NCI-H2227 (cell line): ENCODE results near the gene MARCHF9.

Source experiments
- DNase-seq: peaks from one replicate; lab custom pipeline; 2025; ENCODE audit not compliant: unreplicated experiment; lab: John Stamatoyannopoulos, UW

The MARCHF9 gene

DNA sequence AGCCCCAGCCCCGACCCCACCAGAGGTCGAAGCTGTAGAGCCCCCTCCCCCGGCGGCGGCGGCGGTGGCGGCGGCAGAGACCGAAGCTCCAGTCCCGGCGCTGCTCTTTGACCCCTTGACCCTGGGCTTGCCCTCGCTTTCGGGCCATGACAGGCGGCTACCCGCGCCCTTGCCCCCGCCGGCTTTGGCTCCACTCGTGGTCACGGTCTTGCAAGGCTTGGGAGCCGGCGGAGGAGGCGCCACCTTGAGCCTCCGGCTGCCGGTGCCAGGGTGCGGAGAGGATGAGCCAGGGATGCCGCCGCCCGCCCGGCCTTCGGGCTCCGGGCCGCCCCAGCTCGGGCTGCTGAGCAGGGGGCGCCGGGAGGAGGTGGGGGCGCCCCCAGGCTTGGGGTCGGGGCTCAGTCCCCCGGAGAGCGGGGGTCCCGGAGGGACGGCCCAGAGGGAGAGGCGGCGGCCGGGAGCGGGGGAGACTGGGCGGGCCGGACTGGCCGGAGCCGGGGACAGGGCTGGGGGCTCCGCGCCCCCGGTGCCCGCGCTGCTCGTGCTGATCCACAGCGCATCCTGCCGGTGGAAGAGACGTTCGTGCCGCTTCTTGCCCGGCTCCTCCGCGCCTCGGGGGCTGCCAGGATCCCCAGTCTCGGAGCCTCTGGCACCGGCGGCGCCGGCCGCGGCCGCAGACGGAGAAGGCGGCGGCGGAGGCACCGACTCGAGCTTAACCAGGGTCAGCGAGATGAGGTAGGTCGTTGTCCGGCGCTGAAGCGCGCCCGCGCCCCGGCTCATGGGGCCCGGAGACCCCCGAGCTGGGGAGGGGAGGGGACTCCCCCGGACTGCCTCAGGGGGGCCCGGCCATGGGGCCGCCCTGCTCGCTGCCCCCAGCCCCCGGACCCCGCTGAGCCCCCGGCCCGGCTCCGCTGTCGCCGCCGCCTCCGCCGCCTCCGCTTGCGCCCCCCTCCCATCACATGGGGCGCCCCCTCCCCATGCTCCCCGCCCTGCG is 17.1 kb upstream of the MARCHF9 start:
- DNase-seq: peak; percentile 54

DNA sequence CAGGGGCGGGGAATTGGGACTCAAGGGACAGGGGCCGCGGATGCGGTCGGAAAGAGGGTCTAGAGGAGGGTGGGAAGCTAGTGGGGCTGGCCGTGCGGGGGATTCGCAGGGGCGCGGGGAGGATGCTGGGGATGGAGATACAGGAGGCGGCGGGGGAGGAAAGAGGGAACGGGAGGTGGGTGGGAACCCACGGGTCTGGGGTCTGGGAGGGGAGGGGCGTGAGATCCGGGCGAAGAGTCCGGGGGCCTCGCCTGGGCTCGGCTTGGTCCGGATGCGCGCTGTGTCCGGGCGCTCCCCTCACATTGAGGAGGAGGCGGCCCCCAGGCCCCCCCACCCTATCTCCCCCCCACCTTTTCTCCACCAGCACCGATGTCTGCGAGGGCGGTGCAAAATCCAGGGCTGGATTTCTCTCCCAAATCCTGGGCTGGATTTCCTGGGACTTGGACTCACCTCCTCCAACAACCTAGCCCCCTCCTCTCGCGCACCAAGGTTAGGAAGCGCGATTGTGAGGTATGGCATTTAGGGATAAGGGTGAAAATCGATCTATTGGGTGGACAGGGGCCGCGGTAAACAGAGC is 16.2 kb upstream of the MARCHF9 start, which contains the start of gene AGAP2:
TSS of gene AGAP2 (minus strand) at position 82 of the 577 bp plus-strand sequence. CDS start 496 bp downstream, outside the sequence.
- DNase-seq: peak; percentile 86

DNA sequence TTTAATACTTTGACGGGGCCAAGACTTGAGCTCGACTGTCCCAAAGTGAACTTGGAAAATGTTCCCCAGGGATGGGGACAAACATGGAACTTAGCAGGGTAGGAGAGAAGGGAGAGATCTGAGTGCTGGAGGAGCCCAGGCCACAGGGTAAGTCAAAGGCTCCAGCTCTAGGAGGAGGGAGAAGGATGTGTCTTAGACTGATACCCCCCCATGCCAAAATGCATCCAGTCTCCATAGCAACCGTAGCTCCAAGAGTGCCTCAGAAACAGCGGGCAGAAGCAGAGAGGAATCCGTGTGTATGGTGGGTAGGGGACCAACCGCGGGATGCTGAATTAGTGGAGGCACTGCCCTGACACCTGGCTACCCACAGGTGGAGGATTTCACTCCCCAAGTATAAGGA is 15.5 kb upstream of the MARCHF9 start:
- DNase-seq: peak; percentile 30

DNA sequence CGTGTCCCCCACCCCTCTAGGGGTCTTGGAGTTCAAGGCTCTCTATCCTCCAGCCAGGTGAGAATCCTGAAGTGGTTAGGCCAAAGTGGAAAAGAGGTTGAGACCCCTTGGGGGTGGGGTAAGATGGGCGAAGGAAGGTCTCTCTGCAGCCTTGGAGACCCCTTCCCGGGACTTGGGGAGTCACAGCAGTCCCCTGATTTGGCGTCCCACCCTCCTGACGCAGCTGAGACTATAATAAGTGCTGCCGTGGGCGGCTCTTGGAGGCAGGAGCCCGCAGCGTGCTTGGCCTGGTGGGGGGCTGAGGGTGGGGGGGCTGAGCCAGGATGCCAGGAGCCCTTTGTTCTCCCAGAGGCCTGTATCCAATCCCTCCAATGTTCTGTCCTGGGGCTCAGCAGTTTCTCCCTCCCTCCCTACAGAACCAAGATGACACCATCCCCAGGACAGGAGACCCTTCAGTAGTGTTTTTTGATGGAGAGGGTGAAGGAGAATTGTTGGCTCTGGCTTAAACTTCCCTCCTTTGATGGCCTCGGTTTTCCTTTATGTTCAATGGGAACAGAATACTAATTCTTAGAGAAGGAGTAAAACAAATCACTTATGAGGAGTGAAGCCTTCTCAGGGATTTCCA is 14.9 kb upstream of the MARCHF9 start:
- no peak for DNase-seq

DNA sequence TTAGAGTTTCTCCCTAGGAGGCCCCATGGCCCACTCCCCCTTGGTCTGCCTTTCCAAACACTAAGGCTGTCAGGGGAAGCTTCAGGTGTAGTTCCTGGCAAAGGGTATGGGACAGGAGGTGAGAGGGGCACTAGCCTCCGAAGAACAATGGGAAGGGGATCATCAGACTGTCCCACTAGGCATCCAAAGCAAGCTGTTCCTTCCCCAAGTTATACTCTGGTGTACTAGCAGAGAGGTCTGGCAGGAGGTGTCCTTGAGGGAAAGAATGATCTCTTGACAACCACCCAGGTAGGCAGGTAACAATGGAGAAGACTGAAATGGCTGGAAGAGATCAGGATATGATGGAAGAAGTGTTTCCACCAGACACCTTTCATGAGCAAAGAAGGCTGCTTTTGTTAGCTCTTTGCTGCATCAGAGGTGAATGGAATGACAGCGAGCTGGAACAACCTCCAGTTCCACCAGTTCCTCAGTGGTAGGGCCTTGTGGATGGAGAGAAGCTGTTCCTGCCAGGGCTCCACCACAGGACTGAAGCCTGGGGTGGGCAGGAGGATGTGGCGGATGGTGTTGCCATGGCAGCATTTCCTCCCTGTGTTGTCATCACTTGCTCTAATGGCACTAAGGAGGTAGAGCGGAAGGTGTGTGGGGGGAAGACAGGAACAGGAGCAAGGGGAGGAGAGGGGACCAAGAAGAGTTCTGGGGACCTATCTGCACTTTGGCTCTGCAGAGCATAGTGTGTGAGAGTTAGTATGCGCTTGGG is 14.1 kb upstream of the MARCHF9 start:
- peak; percentile 53 for DNase-seq

DNA sequence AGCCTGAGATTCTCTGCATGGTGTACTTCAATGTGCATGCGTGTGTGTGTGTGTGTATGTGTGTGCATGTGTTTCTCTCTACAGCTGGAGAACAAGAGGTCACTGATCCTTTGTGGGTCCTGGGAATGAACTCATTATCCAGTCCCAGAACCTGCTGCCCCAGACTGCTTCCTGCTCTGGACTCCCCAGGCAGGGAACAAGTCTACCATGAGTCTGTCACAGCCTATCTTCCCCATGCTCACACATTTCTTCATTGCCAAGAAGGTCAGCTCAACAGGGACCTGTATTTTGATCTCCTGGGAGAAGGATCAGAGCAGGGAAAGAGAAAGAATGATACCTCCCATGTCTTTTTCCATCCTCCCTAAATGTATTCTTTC is 13.5 kb upstream of the MARCHF9 start:
- DNase-seq: peak; percentile 53

DNA sequence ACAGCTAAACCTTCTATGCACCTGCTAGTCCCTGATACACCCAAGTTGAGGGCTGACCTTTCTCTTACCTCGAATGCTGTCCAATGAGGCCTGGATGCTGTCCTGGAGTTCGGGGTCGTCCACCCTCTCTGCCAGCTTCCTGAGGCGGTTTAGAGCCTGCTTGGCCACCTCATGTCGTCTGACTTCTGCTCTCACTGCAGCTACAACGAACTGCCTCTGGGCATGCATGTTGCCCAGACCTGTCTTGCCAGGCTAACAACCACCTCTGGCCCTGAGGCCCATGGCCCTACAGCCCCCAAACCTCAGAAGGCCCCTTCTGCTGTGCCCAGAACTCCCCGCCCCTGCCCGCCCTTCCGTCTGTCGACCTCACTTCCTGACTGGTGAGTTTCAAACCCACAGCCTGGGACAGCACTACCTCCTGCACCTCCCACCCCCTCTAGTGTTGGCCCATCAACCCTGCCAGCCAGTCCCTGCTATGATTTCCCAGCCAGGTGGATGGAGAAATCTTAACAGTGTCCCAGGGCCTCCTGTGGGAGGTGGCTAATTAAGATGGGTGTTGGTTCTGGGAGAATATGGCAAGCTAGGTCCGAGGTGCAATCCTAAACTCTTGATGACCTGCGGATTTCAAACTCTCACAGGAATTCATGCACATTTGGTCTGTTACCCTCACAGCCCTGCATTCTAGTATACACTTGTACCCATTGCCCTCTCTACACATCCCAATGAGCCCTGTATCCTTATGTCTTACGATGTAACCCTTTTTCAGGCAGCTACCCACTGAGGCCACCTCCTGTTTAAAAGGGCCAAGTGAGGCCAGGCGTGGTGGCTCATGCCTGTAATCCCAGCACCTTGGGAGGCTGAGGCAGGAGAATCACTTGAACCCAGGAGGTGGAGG is 12.8 kb upstream of the MARCHF9 start:
- DNase-seq: no peak

DNA sequence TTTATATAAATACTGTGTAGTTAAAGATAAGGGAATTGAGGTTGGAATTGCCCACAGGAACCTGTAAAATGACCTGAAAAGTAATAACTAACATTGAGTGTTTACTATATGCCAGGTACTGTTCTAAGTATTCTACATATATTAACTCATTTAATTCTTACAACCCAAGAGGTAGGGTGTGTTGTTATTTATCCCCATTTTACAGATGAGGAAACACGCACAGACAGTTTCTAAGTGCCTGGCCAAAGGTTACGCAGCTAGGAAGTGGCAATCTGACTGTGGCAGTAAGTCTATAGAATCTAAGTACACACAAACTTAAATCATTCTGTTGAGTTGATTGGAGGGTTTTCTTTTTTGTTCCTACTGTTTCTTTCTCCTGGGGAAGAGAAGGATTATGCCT is 11.1 kb upstream of the MARCHF9 start:
- no peak for DNase-seq

DNA sequence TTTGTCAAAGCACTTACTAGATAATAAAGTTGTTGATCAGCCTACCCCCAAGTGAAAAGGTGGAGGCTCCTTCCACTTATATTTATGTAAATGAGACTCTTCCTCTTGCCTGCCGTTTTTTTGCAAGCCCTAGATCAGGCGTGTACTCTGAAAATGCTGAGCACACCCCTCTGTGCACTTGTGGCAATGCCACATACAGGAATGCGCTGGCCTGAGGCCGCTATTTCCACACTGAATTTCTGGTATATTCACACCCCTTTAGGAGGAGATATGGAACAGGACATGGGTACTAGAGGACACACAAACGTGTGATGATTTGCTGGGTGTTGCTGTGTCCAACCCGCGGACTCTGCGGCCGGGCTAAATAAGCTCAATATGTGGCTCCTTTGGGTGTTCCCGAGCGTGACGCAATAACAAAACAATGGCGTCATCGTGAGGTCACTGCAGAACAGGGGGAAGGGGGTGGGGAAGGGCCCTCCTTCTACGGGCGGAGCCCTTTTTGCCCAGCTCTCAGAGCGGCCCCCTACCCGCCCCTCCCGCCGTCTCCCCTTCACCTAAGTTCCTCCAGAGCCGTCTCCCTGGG is 10.6 kb upstream of the MARCHF9 start:
- DNase-seq: peak; percentile 91

DNA sequence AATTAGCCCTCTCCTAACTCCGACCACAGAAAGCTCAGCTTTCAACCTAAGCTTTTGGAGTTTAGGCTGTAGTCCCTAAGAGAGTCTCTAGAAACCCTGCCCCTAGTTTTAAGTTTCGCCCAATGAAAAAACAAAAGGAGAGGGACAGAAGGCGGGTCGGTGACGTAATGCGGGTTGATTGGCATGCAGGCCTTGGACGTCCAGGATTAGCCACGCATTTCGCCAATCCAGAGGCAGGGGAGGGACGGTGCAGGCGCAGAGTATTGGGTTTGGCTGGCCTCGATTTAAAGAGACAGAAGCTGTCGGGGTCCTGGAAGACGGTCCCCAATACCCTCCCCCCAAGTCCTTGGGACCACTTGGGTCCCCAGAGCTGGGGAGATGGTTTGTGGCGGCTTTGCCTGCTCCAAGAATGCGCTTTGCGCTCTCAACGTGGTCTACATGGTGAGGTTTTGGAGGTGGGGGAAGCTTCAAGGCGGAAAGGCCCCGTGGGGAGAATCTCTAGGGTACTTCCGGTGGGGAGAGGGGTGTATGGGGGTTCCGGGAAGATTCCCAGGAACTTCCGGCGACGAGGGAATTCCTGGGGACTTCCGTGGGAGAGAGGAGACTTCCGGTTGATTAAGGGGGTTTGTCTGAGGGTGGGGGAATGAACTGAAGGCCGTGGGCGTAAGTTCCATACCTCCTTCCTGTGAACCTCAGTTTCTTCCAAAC is 10.0 kb upstream of the MARCHF9 start, which contains the start of gene TSPAN31:
TSS of gene TSPAN31 (plus strand) at position 263 of the 708 bp plus-strand sequence. CDS start at position 379, 116 bp downstream.
- DNase-seq: peak; percentile 95

DNA sequence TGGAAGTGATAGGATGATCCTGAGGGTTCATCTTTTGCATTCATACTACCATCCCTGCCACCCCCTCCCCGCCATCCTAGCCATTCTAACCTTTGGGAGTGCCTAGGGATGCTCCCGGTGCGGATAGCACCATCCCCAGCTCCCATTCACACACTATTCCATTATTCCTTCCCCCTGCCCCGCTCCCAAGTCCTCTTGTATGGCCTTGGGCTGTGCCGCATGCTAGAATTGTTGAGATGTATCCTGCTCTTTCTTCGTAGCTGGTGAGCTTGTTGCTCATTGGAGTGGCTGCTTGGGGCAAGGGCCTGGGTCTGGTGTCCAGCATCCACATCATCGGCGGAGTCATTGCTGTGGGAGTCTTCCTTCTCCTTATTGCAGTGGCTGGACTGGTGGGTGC is 9.4 kb upstream of the MARCHF9 start:
- no peak for DNase-seq

DNA sequence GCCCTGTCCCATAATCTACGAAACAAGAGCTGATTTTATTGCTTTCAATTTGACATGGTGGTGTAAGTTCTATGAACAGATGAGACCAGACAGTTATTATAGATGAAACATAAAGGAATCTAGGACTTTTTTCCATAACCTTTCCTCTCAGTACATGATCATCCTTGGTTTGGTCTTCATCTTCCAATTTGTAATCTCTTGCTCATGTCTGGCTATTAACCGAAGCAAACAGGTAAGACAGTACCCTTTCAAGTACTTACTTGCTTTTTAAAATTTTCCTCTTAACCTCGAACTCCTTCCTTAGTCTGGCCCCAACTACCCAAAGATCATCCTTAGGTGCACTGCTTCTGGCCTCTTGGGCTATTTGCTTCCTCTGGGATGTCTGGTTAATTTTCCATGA is 8.9 kb upstream of the MARCHF9 start:
- no peak for DNase-seq

DNA sequence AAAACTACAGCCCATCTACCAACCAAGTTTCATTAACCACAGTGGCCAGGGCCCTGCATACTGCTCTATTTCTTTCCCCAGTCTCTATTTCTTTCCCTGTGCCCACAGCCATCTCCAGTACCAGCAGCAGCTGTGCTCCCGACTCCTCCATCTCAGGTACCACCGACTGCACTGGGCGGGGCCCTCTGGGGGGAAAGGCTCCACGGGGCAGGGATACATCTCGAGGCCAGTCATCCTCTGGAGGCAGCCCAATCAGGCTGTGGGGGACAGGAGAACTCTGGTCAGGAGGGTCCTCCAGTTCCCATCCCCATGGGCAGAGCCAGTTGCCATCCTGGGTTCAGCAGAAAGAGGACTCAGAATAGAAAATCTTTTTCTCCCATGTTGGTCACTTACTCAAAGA is 5.8 kb upstream of the MARCHF9 start:
- no peak for DNase-seq

DNA sequence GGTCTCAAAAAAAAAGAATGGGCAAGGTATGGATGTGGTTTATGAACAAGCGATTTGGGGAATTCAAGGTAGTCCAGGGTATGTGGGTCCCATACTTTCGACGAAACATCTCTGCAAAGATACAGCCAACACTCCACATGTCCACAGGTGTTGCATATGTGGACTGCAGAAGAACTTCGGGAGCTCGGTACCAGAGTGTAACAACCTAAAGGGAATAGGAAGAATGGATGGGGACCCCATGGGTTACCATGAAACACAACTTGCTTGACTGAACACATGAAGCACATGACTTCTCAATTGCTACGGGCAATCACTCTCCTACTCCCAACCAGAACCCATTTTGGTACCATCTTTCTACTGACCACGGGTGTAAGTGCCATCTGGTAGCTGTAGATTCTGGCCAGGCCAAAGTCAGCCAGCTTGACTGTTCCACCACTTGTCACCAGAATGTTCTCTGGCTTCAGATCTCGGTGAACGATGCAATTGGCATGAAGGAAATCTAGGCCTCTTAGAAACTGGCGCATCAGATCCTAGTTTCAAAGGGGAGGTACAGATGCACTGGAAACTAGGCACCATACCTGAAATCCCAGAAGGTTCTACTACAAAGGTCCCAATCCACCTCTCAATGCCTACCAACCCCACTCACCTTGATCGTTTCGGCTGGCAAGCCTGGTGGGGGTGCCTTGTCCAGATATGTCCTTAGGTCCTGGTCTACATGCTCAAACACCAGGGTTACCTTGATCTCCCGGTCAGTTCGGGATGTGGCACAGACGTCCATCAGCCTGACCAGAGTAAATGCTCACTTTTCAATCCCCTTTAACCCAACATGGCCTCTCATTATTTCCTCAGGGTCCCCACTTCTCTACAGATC is 4.1 kb upstream of the MARCHF9 start:
- DNase-seq: no peak

DNA sequence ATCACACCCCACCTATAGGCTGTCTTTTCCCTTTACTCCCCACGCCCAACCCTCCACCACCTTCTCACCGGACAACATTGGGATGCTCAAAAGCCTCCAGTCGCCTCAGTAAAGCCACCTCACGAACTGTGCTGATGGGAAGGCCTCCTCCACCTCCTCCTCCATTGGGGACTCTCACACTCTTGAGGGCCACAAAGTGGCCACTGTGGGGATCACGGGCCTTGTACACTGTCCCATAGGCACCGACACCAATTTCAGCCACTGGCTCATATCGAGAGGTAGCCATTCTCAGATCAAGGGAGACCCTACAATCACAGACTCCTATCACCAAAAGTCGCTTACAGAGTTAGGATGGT is 3.5 kb upstream of the MARCHF9 start:
- no peak for DNase-seq

DNA sequence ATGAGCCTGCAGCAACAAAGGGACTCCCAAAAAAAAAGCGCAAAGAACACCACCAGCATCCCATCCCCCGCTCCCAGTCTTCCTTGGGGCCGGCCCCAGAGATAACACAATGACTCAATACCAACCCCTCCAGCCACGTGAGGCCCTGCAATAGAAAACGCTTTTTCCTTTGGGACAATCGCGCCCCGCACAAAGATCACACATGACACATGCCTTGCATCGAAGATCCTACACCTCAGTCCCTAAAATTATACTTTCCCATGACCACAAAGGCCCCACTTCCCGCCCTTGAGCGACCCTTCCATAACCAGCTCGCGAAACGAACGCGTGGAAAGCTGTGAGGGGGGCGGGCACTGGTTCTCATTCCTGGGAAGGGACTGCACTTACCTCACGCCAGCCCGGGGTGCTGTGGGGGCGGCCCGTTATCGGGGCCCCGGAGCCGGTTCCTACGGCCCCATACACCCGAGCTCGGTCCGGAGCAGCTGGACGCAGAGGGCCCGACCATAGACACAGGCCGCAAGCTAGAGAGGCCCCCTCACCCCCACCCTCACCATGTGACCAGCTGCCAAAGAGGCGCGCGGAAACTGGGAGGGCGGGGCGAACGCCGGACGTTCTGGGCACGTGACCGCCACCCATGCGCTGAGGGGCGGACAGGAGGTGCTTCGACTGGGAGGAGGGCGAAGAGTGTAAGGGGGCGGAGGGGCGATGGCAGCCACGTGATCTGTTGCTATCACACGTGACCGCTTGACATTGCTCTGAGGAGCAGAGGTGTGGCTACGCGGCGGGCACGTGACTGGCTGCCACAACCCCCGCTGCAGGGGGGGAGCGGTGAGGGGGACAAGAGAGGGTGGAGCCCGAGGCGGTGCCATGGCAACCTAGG is 2.9 kb upstream of the MARCHF9 start, which contains the start of gene CDK4:
TSS of gene CDK4 (minus strand) at position 523 of the 880 bp plus-strand sequence. CDS start 593 bp downstream, outside the sequence.
- DNase-seq: peak; percentile 98

DNA sequence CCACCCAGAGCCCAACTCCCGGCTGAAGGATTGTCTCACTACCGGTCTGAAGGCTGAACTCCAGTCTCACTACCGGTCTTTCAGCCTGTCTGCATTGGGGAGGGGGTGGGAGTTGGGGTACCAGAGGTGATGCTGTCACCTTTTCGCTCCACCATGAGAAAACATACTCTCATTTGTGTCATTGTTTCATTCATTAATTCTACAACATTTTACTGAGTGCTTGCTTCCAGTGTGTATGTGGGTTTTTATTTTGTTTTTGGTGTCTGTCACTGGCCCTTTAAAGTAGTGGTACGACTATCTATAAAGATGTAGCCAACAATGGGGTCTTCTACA is 2.3 kb upstream of the MARCHF9 start:
- no peak for DNase-seq
